Chondrocyte (in vitro differentiated cells): Measurements from ENCODE around the gene ADARB2. TPM values are rescaled to one million over a fixed set of nuclear protein-coding genes. Genes with fewer than 3 reads are reported as not detected.

Experiments
- DNase-seq: peaks from one replicate; pipeline ENCODE4 v3.0.0; 2021; ENCODE audit warnings: mixed read lengths, low spot score
- H3K27ac Mint-ChIP-seq: one replicate; pipeline ENCODE4 v1.8.0; 2021; ENCODE audit warnings: mild to moderate bottlenecking, moderate library complexity, mixed read lengths; ENCODE audit not compliant: unreplicated experiment
- H3K27me3 Mint-ChIP-seq: 2 replicates; pipeline ENCODE4 v1.8.0; 2021; ENCODE audit warnings: low read depth, mixed read lengths
- H3K36me3 Mint-ChIP-seq: 2 replicates; pipeline ENCODE4 v1.8.0; 2021; ENCODE audit warnings: low read depth, mixed read lengths
- H3K4me1 Mint-ChIP-seq: 2 replicates; pipeline ENCODE4 v1.8.0; 2021; ENCODE audit warnings: low read depth, mild to moderate bottlenecking, mixed read lengths
- H3K4me3 Mint-ChIP-seq: one replicate; pipeline ENCODE4 v1.8.0; 2021; ENCODE audit warnings: mild to moderate bottlenecking, moderate library complexity, mixed read lengths; ENCODE audit not compliant: unreplicated experiment
- H3K9me3 Mint-ChIP-seq: 2 replicates; pipeline ENCODE4 v1.8.0; 2021; ENCODE audit warnings: low read depth, mixed read lengths
- total RNA-seq: library from RNA; stranded (reverse); gene quantifications from 3 replicates; pipeline ENCODE4 v1.2.1, GENCODE V29; 2021
- TF ChIP-seq, protein P1 (sequence below): fragments of 200-600 bp; sonication (generic); IDR thresholded peaks from 2 replicates; pipeline ENCODE4 v1.5.0; 2021; ENCODE audit warnings: antibody characterized with exemption, mild to moderate bottlenecking, moderate library complexity

The ADARB2 gene
- total RNA-seq, 1 donor from 2014 or later: 3.3 TPM

DNA sequence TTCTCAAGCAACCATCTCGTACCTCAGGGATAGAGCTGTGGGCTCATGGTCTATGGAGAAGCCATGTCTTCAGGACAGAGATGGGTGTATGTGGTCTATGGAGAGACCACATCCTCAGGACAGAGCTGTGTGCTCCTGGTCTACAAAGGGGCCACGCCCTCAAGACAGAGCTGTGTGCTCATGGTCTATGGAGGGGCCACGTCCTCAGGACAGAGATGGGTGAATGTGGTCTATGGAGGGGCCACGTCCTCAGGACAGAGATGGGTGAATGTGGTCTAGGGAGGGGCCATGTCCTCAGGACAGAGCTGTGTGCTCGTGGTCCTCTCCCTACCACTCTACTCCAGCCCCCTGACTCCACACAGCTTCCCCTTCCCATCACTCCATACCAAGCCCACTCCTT lies 563.3 kb downstream of the ADARB2 start:
- Mint-ChIP-seq H3K4me3 (no peak overlapping the region), H3K9me3 (no peaks in the 10 kb centered on the region), H3K27me3 (peaks cover 12% of the 10 kb centered on the region), H3K4me1 (no peaks in the 10 kb centered on the region), H3K27ac (no peak overlapping the region), H3K36me3 (no peaks in the 10 kb centered on the region)
- DNase-seq: peak; percentile 57
- TF ChIP-seq, protein P1, sequence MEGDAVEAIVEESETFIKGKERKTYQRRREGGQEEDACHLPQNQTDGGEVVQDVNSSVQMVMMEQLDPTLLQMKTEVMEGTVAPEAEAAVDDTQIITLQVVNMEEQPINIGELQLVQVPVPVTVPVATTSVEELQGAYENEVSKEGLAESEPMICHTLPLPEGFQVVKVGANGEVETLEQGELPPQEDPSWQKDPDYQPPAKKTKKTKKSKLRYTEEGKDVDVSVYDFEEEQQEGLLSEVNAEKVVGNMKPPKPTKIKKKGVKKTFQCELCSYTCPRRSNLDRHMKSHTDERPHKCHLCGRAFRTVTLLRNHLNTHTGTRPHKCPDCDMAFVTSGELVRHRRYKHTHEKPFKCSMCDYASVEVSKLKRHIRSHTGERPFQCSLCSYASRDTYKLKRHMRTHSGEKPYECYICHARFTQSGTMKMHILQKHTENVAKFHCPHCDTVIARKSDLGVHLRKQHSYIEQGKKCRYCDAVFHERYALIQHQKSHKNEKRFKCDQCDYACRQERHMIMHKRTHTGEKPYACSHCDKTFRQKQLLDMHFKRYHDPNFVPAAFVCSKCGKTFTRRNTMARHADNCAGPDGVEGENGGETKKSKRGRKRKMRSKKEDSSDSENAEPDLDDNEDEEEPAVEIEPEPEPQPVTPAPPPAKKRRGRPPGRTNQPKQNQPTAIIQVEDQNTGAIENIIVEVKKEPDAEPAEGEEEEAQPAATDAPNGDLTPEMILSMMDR: no peak

DNA sequence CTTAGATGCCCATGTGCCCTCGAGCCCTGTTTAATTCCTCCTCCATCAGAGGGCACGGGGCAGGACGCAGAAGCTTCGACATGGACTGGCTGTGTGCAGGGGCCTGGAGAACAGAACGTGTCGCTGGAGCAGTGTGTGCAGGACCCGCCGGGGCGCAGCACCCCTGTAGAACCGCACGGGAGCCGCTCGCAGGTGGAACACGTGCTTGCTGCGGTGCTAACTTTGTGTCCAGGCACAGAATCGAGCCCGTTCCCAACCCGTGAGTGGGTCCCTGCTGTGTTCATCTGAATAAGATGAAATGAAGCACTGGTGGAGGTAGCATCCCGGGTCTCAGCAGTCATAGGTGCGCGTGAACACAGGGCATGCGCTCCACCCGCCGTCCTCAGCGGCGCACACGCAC lies 564.2 kb downstream of the ADARB2 start:
- Mint-ChIP-seq H3K4me1 (no peaks in the 10 kb centered on the region), H3K27me3 (peaks cover 12% of the 10 kb centered on the region), H3K27ac (no peak overlapping the region), H3K4me3 (no peak overlapping the region), H3K9me3 (no peaks in the 10 kb centered on the region), H3K36me3 (no peaks in the 10 kb centered on the region)
- DNase-seq: peak; percentile 83
- TF ChIP-seq, protein P1: no peak

DNA sequence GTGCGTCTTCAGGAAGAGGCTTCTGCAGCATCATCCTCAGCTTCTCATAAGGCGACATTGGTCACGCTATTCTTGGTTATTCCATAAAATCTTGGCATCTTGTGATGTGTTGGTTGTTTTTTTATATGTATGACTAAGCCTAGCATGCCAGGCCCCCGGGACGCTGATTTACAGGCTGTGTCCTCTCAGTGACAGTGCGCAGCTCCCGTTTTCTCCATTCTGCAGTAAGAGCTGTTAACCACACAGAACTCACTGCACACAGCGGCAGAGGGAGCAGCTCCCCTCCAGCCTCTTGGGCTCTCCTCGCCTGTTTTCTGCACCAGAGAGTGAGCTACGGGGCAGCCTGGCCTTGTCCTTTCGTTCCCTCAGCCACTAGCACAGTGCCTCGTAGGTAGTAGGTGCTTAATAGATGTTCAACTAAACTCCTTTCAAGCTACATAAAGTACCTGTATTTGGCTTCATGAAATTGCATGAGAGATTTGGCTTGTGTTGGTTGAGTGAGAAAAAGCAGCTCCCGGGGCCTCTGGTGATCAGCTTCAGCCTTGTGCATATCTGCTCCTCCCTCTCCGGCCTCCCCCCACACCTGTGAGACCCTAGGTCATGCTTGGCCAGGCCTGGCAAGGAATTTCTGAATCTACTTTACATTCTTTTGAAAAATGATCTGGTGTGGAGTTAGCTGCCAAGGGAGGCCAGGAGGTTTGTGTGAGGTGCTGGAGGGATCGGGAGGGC lies 564.9 kb downstream of the ADARB2 start:
- Mint-ChIP-seq H3K9me3 (no peaks in the 10 kb centered on the region), H3K4me3 (no peak overlapping the region), H3K27me3 (peaks cover 16% of the 10 kb centered on the region), H3K36me3 (no peaks in the 10 kb centered on the region), H3K4me1 (no peaks in the 10 kb centered on the region), H3K27ac (no peak overlapping the region)
- peak; percentile 42 for DNase-seq
- TF ChIP-seq, protein P1: no peak

DNA sequence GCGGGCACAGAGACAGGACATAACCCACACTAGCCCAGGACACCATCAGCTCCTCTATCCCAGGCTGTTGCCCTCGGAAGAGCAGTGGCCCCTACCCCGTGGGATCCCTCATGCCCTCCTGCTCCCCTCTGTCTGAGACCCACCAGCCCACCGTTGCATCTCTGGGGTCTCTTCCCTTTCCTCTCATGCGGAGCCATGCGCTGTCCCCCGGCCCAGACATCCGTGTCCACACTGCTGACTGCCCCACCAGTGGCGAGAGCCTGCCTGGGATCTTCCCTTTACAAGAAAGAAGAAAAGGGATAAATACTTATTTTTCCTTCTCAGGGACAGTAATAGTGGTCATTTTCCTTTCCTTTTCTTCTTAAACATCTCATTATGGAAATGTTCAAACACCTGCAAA lies 565.7 kb downstream of the ADARB2 start:
- DNase-seq: peak; percentile 61
- TF ChIP-seq, protein P1: no peak
- no peak overlapping the region for H3K27ac Mint-ChIP-seq
- H3K4me3 Mint-ChIP-seq: no peak overlapping the region
- no peaks in the 10 kb centered on the region for H3K36me3 Mint-ChIP-seq
- H3K4me1 Mint-ChIP-seq: no peaks in the 10 kb centered on the region
- no peaks in the 10 kb centered on the region for H3K9me3 Mint-ChIP-seq
- H3K27me3 Mint-ChIP-seq: peaks cover 18% of the 10 kb centered on the region

DNA sequence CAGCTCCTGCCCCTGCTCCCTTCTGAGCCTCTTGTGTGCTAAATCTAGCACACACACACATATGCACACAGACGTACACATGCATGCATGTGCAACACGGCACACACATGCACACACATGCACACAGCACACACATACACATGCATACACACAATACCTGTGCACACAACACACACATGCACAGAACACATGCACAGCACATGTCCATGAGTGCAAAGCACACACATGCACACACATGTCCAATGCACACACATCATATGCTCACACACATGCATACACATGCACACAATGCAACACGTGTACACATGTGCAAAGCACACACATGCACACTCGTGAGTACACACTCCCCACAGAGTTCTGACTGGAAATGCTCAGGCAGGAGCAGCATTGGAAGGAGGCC lies 566.1 kb downstream of the ADARB2 start:
- Mint-ChIP-seq H3K4me3 (no peak overlapping the region), H3K9me3 (no peaks in the 10 kb centered on the region), H3K27ac (no peak overlapping the region), H3K27me3 (peaks cover 18% of the 10 kb centered on the region), H3K4me1 (no peaks in the 10 kb centered on the region), H3K36me3 (no peaks in the 10 kb centered on the region)
- peak; percentile 32 for DNase-seq
- TF ChIP-seq, protein P1: no peak
